ENCODE data around the gene SLC35D1.
"Not testable (repeated sequence)": the region's sequence is repeated elsewhere in the genome, so short reads cannot be mapped to it uniquely, and the experiment has no call there.

SLC35D1 gene

DNA sequence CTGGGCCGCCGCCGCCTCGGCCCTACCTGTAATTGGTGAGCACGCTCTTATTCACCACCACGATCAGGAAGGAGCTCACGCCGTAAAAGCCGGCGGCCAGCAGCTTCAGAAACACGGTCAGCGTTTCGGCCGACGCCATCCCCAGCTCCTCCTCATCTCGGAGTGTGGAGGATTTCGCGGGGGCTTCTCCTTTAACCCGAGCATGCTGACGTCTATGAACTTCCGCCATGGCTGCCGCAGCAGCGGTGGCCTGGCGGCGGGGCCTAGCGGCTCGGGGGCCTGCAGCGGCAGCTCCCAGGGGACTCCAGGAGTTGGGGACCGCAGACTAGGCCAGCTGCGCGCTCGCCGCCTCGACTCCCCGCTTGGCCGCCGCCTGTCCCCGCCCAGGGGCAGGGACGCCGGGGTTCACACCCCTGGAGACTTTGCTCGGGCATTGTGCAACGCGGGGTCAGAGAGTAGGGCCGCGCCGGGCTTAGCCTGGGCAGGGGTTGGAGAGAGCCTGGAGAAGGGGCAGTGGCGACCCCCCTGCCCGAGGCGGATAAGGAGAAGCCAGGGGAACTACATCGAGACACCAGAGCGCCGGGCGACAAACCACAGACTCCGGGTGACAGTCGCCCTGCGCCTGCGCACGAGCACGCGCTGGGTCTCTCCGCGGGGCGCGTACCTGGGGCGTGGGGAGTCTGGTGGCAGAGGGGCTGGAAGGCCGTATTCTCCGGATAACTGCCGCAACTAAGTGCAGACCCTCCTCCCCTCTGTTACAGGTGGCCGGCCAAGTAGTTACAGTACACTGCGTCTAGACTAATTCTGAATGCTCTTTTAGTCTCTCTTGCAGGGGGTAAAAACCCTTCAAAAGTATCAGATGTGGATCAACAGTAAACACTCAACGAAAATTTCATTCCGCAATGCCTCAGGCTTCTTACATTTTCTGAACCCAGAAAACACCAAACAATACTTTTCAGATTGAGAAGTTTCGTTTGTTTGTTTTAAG is at the start of gene SLC35D1:
Gene SLC35D1 (minus strand): TSS at position 364 of the 988 bp plus-strand sequence. CDS start 135 bp downstream, at position 229.
- peak in 1 of 2 experiments; percentile 17 for DNase-seq (ENCODE audit: low read depth in 2 of 2)

DNA sequence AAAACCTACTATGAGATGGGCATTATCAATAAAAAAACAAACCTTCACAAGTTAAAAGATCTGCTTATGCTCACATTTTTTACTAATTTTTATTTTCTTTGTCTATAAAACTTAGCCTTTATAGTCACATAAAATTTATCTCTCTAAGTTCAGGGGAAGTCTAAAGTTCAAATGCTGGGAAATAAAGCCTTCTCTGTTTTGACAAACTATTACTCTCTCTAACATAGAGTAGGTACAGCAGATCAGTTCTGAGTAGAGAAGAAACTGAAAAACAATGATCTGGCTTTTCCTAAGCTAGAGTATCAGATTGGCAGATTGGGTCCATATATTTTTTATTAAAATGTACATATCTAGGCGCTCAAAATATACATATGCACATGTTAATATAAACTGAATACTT is 49.6 kb upstream of the SLC35D1 start:
- DNase-seq (ENCODE audit: low read depth in 2 of 2): no peak

DNA sequence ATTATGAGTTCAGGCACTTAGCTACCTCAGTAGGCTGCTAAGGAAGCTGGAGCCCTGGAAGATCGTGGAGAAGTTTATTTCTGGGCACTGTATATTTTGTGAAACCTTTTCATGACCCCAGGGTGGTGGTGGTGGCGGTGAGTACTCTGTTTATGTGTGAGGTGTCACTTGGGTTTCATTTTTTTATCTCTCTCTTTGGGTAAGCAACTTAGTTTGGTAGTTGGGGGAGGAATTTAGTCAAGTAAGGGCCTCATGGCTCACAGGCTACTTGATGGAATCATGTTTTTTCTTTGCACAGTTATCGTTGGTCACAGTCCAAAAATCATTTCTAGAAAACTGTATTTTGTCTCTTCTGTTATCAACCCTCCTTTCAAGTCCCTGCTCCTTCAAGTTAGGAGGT is 46.9 kb upstream of the SLC35D1 start:
- no peak for DNase-seq (ENCODE audit: low read depth in 2 of 2)

DNA sequence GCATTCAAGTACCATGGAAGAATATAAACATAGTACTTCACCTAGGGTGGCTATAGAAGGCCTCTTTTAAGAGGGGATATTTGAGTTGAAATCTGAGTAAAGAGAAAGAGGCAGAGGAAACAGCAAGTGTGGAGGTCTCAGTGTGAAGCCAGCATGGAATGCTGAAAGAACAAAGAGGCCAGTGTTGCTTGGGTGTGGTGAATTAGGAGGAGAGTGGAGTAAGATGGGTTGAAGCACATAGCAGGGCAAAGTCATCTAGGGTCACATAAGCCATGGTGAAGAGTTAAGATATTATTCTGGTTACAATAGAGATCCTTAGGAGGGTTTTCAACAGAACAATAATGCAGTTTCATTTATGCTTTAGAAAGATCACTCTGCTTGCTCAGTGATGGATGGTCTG is 43.4 kb upstream of the SLC35D1 start:
- DNase-seq (ENCODE audit: low read depth in 2 of 2): no peak

DNA sequence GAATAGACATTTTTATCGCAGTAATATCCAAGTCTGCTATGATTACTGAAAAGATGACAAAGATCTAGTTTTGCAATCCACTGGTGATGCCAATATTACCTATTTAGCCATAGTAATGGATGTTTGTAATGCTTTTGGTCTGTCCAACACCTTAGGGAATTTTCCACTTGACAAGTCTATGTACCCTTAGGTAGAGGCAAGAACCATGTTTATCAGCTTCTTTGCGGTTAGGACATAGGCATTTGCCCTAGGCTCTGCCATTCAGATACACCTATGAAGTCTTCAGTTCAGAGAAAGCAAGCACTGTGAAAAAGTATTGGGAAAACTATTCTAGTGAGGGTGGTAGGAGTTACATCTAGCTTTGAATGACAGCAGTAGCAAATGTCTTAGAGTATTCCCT is 40.2 kb upstream of the SLC35D1 start:
- no peak for DNase-seq (ENCODE audit: low read depth in 2 of 2)

DNA sequence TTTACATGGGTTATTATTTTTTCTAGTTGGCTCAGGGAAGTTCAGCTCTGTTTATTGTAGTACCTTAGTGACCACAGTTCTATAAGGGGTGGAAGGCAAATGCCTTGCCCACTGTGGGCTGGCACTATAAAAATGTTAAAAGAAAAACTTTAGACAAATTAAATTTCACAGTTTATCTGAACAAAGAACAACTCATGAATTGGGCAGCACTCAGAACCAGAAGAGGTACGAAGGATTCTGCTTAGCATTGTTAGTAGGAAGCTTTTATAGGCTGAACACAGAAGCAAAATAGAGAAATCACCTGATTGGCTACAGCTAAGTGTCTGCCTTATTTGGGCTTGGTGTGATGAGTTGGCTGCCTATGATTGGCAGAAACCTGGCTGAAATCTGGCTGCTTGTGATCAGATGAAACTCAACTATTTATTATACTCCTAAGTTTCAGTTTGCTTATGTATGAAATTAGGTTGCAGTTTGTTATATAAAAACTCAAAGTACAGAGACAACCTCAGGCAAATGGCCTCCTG is 35.8 kb upstream of the SLC35D1 start:
- no peak for DNase-seq (ENCODE audit: low read depth in 2 of 2)

DNA sequence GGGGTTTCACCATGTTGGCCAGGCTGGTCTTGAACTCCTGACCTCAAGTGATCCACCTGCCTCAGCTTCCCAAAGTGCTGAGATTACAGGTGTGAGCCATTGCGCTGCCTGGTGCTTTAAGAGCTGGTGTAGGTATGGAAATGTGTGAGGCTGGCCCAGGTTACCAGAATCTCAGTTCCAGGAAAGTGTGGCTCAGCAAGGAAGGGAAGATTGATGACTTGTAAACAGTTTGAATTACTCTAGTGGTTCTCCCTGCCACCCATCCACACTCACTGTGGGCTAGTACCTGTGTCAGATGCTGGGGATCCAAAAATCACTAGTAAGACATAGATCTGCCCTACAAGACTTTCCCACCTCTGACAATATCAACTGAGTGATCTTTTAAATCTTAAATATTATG is 34.5 kb upstream of the SLC35D1 start:
- DNase-seq (ENCODE audit: low read depth in 2 of 2): no peak

DNA sequence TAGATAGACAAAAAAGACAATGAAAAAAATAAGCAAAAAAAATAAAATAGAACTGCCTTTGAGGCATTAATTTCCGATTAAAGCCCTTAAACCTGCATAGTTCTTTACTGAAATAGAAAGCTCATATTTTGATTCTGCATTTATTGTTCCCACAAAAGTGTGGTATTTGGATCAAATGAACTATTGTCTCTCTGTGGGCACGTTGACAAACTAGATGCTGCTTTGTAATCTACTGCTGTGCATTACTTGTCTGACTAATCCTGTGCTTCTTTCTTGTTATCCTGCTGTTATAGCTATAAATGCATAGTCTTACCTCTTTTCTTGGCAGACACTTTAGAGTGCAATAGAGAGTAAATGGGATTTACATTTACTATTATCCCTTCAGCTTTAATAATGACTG is 31.4 kb upstream of the SLC35D1 start:
- no peak for DNase-seq (ENCODE audit: low read depth in 2 of 2)

DNA sequence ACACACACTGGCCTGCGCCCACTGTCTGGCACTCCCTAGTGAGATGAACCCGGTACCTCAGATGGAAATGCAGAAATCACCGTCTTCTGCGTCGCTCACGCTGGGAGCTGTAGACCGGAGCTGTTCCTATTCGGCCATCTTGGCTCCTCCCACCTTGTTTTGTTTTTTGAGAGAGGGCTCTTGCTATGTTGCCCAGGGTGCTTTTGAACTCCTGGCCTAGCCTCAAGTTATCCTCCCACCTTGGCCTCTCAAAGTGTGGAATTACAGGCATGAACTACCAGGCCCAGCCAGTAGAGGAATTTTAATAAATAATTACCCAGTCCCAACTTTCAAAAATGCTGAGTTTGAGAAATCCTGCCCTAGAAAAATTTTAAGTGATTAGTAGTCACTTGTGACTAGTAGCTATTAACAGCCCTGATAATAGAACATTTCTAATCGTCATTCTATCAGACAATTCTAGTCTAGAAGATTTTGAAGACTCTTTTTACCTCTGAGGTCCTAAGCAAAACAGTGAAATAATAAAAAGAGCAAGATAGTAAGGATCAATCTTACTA is 30.9 kb upstream of the SLC35D1 start:
- DNase-seq (ENCODE audit: low read depth in 2 of 2): no peak

DNA sequence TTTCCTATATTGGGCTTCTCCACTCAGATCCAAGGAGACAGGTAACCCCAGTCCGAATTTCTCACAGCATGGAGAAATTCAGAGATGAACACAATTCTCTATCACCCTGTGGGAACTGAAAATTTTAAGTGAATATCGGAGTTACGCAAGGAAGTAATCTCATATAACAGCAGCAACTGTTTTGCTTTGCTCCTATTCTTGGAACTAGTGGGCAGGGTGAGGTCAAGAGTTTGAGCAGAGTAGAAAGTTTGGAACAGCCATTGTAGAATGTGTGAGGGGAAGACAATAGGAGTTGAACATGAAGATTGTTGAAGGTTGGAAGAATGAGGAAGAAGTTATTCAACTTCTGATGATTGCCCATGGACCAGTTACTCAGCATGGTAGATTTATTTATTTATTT is 24.3 kb upstream of the SLC35D1 start:
- DNase-seq (ENCODE audit: low read depth in 2 of 2): no peak

DNA sequence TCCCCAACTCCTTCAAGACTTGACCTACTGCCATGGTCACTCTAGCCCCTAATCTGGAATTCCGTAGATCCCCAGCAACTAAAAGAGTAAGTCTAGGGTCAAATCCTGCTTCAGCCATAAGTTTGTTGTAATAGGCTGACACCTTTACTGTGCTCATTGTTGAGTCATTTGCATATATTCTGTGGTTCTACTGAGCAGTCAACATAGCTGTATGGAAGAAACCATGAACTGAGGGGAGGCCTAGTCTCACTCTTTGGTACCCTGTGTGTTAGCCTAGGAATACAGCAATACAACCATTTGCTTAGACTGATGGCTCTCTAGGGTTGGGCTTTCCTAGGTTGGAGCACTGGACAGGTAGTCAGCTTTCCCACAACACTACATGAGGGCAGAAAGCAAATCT is 23.6 kb upstream of the SLC35D1 start:
- DNase-seq (ENCODE audit: low read depth in 2 of 2): no peak

DNA sequence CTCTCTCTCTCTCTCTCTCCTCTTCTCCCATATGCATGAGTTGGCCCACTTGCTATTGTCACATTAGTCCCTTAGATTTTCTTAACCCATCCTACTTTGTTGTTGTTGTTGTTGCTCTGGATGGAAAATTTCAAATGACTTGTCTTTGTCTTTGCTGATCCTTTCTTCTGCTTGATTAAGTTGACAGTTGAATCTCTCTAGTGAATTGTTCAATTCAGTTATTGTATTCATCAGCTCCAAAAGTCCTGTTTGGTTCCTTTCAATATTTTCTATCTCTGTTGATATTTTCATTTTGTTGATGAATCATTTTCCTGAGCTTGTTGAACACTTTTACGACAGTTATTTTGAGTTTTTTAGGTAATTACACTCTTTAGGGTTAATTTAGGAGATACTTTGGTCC is 18.8 kb upstream of the SLC35D1 start:
- DNase-seq (ENCODE audit: low read depth in 2 of 2): no peak

DNA sequence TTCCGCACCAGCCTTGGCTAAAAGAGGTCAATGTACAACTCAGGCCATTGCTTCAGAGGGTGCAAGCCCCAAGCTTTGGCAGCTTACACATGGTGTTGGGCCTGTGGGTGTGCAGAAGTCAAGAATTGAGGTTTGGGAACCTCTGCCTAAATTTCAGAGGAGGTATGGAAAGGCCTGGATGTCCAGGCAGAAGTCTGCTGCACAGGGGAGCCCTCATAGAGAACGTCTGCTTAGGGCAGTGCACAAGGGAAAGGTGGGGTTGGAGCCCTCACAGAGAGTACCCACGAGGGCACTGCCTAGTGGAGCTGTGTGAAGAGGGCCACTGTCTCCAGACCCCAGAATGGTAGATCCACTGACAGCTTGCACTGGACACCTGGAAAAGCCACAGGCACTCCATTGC is 13.7 kb upstream of the SLC35D1 start:
- not testable (repeated sequence) for DNase-seq (ENCODE audit: low read depth in 2 of 2)

DNA sequence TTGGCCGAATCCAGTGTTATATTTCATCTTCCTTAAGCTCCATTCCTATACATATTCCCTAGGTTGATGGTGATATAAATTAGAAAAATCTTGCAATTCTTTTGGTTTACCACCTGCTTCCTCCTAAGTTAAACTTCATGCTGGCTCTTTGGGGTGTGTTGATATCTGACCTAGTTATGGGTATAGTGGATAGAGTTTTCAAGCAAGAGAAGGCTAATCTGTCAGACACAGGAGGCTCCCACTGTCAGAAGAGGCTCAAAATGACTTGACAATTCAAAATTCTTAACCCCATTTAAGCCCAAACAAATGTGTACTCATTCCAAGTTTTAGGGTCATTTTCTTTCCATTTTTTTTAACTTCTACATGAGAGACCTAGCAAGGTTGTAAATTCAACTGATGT is 8.5 kb upstream of the SLC35D1 start:
- DNase-seq (ENCODE audit: low read depth in 2 of 2): no peak

DNA sequence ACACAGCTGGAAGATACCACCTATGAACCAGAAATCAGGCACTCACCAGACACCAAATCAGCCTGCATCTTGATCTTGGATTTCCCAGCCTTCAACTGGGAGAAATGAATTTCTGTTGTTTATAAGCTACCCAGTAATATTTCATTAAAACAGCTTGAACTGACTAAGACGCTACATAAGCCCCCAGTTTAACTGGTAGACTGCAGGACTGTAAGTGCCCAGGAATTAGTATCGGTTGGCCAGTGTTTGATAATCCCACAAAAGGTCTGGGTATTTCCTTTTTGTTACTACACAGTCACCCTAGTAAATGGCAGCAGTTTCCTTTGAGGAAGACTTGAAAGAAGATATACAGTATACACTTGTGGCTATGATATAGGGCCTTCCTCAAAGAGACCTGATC is 7.3 kb upstream of the SLC35D1 start:
- DNase-seq (ENCODE audit: low read depth in 2 of 2): no peak

DNA sequence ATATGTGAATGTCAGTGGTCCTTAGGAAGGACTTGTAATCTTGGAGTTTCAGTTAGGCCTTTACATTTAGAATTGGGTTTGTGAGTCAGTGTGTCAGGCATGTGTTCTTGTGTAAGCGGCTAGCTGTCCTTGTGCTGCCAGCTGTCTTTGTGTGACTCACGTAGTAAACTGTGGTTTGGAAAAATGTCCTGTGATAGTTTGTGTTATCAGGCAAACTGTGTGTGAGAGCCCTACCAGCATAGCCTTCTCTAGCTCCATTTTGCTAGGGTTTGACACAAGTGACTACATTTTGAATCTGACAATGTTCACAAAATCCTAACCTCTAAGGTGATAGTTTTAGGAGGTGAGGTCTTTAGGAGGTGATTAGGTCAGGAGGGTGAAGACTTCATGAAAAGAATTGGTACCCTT is 6.9 kb upstream of the SLC35D1 start:
- peak; percentile 93 for DNase-seq (ENCODE audit: low read depth in 2 of 2)

DNA sequence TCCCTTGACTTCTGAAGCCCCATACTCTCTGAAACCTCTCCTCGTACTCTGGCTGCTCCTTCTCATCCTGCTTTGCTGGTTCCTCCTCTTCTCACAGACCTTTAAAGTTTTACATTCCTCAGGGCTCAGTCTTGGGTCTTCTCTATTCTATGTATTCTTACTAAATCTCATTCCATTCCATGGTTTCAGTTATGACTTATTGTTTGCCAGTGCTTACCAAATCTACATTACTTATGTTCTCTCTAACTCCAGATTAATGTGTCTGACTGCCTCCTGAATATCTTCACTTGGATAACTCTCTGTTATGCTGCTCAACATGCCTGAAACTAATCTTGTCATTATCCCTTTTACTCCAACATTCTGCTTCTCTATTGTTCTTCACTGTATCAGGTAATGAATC is 5.4 kb upstream of the SLC35D1 start:
- DNase-seq (ENCODE audit: low read depth in 2 of 2): no peak

DNA sequence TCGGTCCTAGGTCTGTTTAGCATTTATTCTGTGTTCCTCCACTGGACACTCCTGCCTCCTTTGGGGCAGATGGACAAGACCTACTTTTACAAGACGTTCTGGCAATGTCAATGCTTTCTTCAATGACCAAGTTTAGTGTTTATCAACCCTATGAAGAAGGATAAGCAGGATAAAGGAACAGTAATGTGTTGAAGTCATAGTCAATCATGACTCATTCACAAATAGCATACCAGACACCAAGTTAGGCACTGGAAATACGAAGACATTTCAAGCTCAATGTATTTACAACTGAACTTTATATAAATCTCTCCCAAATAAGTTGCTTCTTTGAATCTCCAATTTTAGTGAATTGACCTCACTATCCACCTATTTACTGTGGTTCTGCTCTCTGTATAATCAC is 4.8 kb upstream of the SLC35D1 start:
- DNase-seq (ENCODE audit: low read depth in 2 of 2): no peak

DNA sequence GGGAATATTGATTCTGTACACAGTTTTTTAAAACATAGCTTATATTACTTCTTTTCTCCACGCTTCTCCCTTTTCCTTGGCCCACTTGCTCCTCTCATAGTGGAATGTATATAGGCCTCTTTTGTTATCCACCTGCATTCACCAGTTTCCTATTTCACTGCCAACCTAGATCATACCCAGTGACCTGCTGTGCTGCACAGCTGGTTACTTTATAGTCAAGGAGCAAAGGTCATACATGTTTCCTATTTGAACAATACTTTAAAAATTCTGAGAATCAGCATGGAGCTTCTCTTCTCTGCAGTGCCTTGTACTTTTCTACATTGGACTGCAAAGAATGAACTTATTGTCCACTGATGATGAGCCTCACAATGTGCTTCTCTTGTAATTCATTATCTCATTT is 4.3 kb upstream of the SLC35D1 start:
- no peak for DNase-seq (ENCODE audit: low read depth in 2 of 2)

DNA sequence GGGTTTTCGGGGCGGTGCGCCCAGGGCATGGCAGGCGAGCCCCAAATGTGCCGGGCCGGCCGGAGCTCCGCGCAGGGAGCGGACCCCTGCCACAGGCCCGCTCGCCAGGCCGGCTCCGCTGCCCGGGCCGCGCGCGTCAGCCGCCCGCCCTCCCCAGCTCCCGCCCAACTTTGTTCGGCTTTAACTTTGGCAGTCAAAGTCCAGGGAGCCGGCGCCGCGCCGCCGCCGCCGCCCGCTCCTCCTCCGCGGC is 488 bp downstream of the SLC35D1 start:
- no peak for DNase-seq (ENCODE audit: low read depth in 2 of 2)

DNA sequence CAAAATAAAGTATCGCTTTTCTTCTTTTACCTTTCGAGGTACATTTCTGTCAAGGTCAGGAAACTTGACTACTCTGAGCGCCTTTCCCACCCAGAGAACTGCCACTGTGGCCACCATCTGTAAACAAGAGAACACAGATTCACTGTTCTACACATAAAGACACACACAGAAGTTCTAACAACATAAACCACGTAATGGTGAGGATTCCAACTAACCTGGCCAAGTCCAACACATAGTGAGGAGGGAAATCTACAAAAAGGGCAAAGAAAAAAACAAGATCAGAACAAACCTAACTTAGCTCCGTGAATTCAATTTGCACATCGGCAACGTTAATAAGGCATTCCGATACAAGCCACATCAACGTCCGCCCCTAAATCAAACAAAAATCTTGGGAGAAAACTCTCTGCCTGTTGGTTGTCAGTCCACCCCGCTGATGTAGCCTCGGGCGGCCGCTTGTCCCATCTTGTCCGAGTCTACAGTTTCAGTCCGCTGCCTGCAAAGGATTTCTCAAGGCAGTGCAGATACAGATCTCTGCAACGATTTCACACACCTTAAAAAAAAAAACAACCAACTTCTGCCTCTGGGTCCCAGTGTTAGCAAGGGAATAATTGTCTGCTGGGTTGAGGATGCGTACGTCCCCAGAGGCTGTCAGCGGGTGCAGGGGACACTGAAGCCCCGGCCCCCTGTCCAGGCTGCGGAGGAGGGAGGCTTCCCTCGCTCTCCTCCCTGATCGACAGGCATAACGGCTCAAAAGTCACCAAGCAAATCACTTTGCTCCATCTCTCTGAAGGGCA is 1.0 kb downstream of the SLC35D1 start:
- no peak for DNase-seq (ENCODE audit: low read depth in 2 of 2)

DNA sequence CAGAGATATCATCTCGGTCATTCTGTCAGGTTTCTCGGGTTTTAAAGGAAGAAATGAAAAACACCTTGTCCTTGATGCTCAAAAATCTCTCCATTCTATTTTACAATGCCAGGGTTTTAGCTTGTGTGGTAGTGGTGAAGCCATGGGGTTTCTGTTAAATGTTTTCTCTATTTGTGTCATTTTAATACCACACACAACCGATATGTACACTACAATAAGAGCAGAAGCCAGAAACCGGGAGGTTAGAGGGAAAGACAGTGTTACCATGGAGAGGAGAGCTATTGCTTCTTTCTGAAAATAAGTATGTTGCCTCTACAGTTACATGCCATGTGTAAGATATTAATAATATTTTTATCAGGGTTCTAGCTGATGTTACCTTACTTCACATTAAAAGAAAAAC is 2.8 kb downstream of the SLC35D1 start:
- no peak for DNase-seq (ENCODE audit: low read depth in 2 of 2)

Data from fibroblast of skin of left biceps (primary cell).